Measurements from ENCODE around the gene PPID. TPM values are rescaled to one million over a fixed set of nuclear protein-coding genes. Genes with fewer than 3 reads are reported as not detected.
A peak's percentile ranks its signal among the peaks of the same experiment; 100 is the strongest.

Gene PPID
- total and polyA plus RNA-seq, 2 of the 13 experiments (the other 11 are each of a cell fraction or from before 2014, with no cell fraction given): 15.4 to 63.4 TPM

GRCh38 chr4:158671915-158672806, 51.0 kb downstream of the PPID start, which contains the start of gene ETFDH (continued):
- TF ChIP-seq ZNF362 (CRISPR knock-in tag; IDR thresholded peaks at IDR 0.05; ENCODE audit: borderline replicate concordance) (no peak), DMTF1 (CRISPR knock-in tag; IDR thresholded peaks at IDR 0.05) (no peak), SMC3 (IDR thresholded peaks at IDR 0.05; ENCODE audit: low read length) (no peak; the same call in 1 of the 2 replicates), PAF1 (CRISPR knock-in tag; IDR thresholded peaks at IDR 0.05) (no peak), TIGD3 (CRISPR knock-in tag; IDR thresholded peaks at IDR 0.05; ENCODE audit: borderline replicate concordance) (no peak), SP4 (CRISPR knock-in tag; IDR thresholded peaks at IDR 0.05) (peak; percentile 64), FUBP1 (CRISPR knock-in tag; IDR thresholded peaks at IDR 0.05; ENCODE audit: borderline replicate concordance) (no peak), SKIL (CRISPR knock-in tag; IDR thresholded peaks at IDR 0.05; ENCODE audit: borderline replicate concordance) (no peak; the same call in 1 of the 2 replicates), SETDB1 (CRISPR knock-in tag; IDR thresholded peaks at IDR 0.05; ENCODE audit: borderline replicate concordance) (no peak), EEA1 (CRISPR knock-in tag; IDR thresholded peaks at IDR 0.05; ENCODE audit: borderline replicate concordance) (no peak), KAT8 (CRISPR knock-in tag; IDR thresholded peaks at IDR 0.05) (peak; percentile 98), NFRKB (IDR thresholded peaks at IDR 0.05) (no peak), CREB3 (CRISPR knock-in tag; IDR thresholded peaks at IDR 0.05) (peak; percentile 71), SNAPC2 (CRISPR knock-in tag; IDR thresholded peaks at IDR 0.05) (no peak; the same call in 1 of the 2 replicates), ZNF839 (CRISPR knock-in tag; IDR thresholded peaks at IDR 0.05; ENCODE audit: borderline replicate concordance) (0 out of 2 replicates have a peak, but pooled peaks have one; percentile 19), SCMH1 (CRISPR knock-in tag; IDR thresholded peaks at IDR 0.05; ENCODE audit: borderline replicate concordance) (no peak), ASH2L (IDR thresholded peaks at IDR 0.05; ENCODE audit: insufficient read length, low read depth, low read length) (peak; percentile 67), TRIM24 (CRISPR knock-in tag; IDR thresholded peaks at IDR 0.05) (no peak)

All from HepG2 (cell line).